Ovary (tissue), 9 donors: Measurements from ENCODE around the gene RNASE3. TPM values are rescaled to one million over a fixed set of nuclear protein-coding genes. Genes with fewer than 3 reads are reported as not detected.
"Not testable (repeated sequence)": the region's sequence is repeated elsewhere in the genome, so short reads cannot be mapped to it uniquely, and the experiment has no call there.

Experiments used
- DNase-seq, 5 donors: peaks; one replicate each; pipeline ENCODE4 v3.0.0-alpha.2; 2019 to 2020
- H3K27ac ChIP-seq, 2 donors: fragments of 200-600 bp; one replicate each; pipeline versions ENCODE4 v1.5.1 to v1.8.0; 2019 to 2022
- H3K27me3 ChIP-seq: fragments of 200-600 bp; one replicate; pipeline ENCODE4 v1.8.0; 2022
- H3K36me3 ChIP-seq: fragments of 200-600 bp; sonication (generic); one replicate; pipeline ENCODE4 v1.5.1; 2019
- H3K4me1 ChIP-seq: one replicate; pipeline ENCODE4 v1.8.1; 2013; ENCODE audit warnings: mild to moderate bottlenecking, moderate library complexity; ENCODE audit not compliant: insufficient read depth
- H3K4me3 ChIP-seq: fragments of 200-600 bp; sonication (generic); one replicate; pipeline ENCODE4 v1.5.1; 2017
- H3K9me3 ChIP-seq, 2 donors: fragments of 200-600 bp in 1 of 2; sonication (generic) in 1 of 2; one replicate each; pipeline versions ENCODE4 v1.5.1 to v1.8.1; 2013 to 2019; ENCODE audit warnings: mild to moderate bottlenecking in 1 of 2, moderate library complexity in 1 of 2
- EP300 ChIP-seq: sonication (generic); formaldehyde crosslinking; IDR thresholded peaks from one replicate; pipeline ENCODE4 v1.6.1; 2017; ENCODE audit warnings: antibody characterized with exemption
- POLR2A ChIP-seq: fragments of 450-650 bp; IDR thresholded peaks from one replicate; pipeline ENCODE4 v1.6.1; 2017; ENCODE audit warnings: antibody characterized with exemption, mild to moderate bottlenecking, moderate library complexity
- WGBS, 3 donors: extraction: QIAGEN DNeasy Blood & Tissue Kit in 1 of 3; methylation state at CpG; one replicate each; pipeline versions ENCODE4 v1.1.5 to v1.1.7; 2013 to 2017; 5-methylcytosine and 5-hydroxymethylcytosine counted together
- intact Hi-C, 4 donors: fragments of 100-400 bp; cut with DNase I; formaldehyde crosslinking; loops; one replicate each; pipeline versions ENCODE4 v1.11.0 to v1.15.1; 2022 to 2023
- polyA plus RNA-seq, 2 donors: library from polyadenylated mRNA; stranded (reverse); fragments of 200-250 nt in 1 of 2; fragments of 350-450 nt in 1 of 2; fragmentation: Illumina TruSeq in 1 of 2; extraction: RNeasy Lipid Tissue Mini Kit (QIAGEN cat#74804) in 1 of 2; gene quantifications; one replicate each; pipeline ENCODE4 v1.2.3, GENCODE V29; 2013 to 2014
- total RNA-seq, 7 donors: library from RNA; depleted of rRNA in 2 of 7; stranded (reverse); fragments of >200 nt in 2 of 7; fragmentation: NEBNext Ultra II Directional in 3 of 7; extraction: Animal tissue kit (Norgen Biotek cat#: 25700) in 3 of 7; gene quantifications; one replicate each; pipeline versions ENCODE4 v1.1.0 to v1.2.4, GENCODE V29; 2016 to 2023
- TF ChIP-seq, protein P1 (sequence below), 3 donors: fragments of 450-650 bp in 2 of 3; fragments of 200-600 bp in 1 of 3; IDR thresholded peaks; one replicate each; pipeline versions ENCODE4 v1.5.1 to v1.8.0; 2016 to 2022; ENCODE audit warnings: antibody characterized with exemption in 3 of 3, mild to moderate bottlenecking in 1 of 3
- donor health status: DM: no; HTN: no; CAD: no; lungs with moderate emphysema.
- donor health status: DM: no; HTN: no; CAD: no.
- donor health status: Bipolar disorder and iron deficiency.
- donor health status: DM: yes; HTN: yes; CAD: no.
- donor health status: DM: no; HTN: no; CAD: no.
- donor health status: DM: yes; HTN: yes; CAD: no.

Gene RNASE3
- total and polyA plus RNA-seq, 9 donors, result 0.24 TPM; not detected in 8

- intact Hi-C loops, result no loop called here
- no peaks in the 10 kb centered on the region for H3K4me1 ChIP-seq
- no peak overlapping the region for H3K27ac ChIP-seq
- no peaks in the 10 kb centered on the region for H3K36me3 ChIP-seq
- H3K4me3 ChIP-seq, result no peak overlapping the region
- no peak for DNase-seq
- no peaks in the 10 kb centered on the region for H3K9me3 ChIP-seq
- H3K27me3 ChIP-seq, result no peaks in the 10 kb centered on the region
- TF ChIP-seq EP300 (no peak), POLR2A (no peak)
- TF ChIP-seq, protein P1, sequence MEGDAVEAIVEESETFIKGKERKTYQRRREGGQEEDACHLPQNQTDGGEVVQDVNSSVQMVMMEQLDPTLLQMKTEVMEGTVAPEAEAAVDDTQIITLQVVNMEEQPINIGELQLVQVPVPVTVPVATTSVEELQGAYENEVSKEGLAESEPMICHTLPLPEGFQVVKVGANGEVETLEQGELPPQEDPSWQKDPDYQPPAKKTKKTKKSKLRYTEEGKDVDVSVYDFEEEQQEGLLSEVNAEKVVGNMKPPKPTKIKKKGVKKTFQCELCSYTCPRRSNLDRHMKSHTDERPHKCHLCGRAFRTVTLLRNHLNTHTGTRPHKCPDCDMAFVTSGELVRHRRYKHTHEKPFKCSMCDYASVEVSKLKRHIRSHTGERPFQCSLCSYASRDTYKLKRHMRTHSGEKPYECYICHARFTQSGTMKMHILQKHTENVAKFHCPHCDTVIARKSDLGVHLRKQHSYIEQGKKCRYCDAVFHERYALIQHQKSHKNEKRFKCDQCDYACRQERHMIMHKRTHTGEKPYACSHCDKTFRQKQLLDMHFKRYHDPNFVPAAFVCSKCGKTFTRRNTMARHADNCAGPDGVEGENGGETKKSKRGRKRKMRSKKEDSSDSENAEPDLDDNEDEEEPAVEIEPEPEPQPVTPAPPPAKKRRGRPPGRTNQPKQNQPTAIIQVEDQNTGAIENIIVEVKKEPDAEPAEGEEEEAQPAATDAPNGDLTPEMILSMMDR (IDR thresholded peaks at IDR 0.05), result no peak
- 63 to 75% (median 71%) methylated on average over 3 of the region's 3 CpGs for WGBS, 3 donors
These were observed 12.5 kb upstream of the RNASE3 start for GRCh38 chr14:20878695-20879094.

DNA sequence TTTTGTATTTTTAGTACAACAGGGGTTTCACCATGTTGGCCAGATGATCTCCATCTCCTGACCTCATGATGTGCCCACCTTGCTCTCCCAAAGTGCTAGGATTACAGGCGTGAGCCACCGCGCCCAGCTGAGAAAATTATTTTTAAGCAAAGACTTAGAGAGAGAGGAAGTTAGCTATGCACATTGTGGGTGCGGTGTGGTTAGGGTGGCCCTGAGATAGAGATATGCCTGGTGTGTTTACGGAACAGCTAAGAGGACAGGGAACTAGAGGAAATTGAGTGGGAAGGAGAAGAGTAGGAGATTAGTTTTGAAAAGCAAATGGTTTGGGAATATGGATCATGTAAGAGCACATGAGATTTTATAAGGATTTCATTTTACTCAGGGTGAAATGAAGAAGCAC lies 10.0 kb upstream of the RNASE3 start:
- H3K27me3 ChIP-seq, DNase-seq, H3K4me3 ChIP-seq, intact Hi-C loops, H3K4me1 ChIP-seq, H3K27ac ChIP-seq, H3K9me3 ChIP-seq, H3K36me3 ChIP-seq: not testable (repeated sequence)
- WGBS, 3 donors, result 75 to 87% (median 83%) methylated on average over 5 of the region's 5 CpGs

DNA sequence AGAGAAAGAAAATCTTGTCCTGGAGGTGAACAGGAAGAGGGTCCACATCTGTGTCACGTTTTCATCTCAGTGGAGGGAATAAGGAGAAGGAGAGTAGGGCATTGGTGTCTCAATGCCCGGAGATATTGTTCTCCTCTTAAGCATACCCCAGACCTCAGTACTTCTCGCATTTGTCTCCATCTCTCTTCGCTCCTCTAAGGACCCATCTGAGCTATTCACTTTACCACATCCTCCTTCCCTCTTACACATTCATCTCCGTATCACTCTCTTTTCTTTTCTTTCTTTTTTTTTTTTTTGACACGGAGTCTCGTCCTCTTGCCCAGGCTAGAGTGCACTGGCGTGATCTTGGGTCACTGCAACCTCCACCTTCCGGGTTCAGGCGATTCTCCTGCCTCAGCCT lies 8.4 kb upstream of the RNASE3 start:
- whole genome bisulfite sequencing, 3 donors, result 80% methylated on average over 1 of the region's 10 CpGs; no CpG with 5 or more reads in 2 of the 3 donors
- H3K36me3 ChIP-seq, H3K9me3 ChIP-seq, H3K4me3 ChIP-seq, H3K4me1 ChIP-seq, H3K27me3 ChIP-seq, intact Hi-C loops, H3K27ac ChIP-seq, DNase-seq: not testable (repeated sequence)

DNA sequence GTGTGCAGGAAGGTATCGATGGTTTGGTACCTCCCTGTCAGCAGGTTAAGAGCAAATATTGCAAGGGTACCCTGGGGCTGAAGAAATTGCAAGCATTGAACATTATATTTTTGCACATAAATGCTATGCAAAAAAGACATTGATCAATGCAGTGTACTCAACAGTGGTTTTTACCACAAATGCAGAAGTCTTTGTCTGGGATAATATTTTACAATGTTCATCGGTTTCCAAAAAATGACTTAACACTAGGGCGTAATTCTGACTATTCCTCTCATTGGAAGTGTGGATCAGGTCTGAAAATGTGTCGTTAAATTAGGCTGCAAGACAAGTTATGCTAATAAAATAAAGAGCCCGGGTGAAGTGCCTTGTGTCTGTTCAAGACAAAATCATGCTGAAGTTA lies 2.8 kb upstream of the RNASE3 start:
- H3K4me1 ChIP-seq, H3K36me3 ChIP-seq, H3K9me3 ChIP-seq, intact Hi-C loops, H3K27me3 ChIP-seq, H3K4me3 ChIP-seq, H3K27ac ChIP-seq, DNase-seq: not testable (repeated sequence)
- WGBS, 3 donors, result 87 to 90% (median 89%) methylated on average over 5 of the region's 5 CpGs

DNA sequence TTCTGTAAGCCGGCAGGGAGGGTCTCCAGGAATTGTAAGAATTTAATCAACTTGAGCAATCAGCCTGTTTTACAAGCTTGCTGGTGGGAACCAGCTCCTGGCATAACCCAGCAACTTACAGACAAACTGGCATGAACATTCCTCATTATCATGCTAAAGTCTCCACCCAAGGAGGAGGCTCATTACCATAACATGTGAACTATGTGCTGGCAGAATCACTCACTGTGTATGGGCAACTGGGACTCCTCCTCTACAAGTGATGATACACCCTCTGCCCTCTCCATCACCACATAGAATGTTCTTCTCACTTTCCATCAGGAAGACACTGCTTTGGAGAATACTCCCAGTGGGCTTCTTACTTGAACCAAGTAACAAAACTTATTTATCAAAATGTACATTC lies 4.1 kb downstream of the RNASE3 start:
- intact Hi-C loops, H3K4me1 ChIP-seq, H3K27ac ChIP-seq, DNase-seq, H3K9me3 ChIP-seq, H3K36me3 ChIP-seq, H3K4me3 ChIP-seq, H3K27me3 ChIP-seq: not testable (repeated sequence)
- 43 to 55% (median 48%) methylated on average over 1 of the region's 1 CpG for WGBS, 3 donors

- H3K27me3 ChIP-seq, result no peaks in the 10 kb centered on the region
- DNase-seq, result no peak
- H3K4me1 ChIP-seq, result no peaks in the 10 kb centered on the region
- no peak overlapping the region for H3K27ac ChIP-seq
- no peaks in the 10 kb centered on the region for H3K9me3 ChIP-seq
- TF ChIP-seq EP300 (no peak), POLR2A (no peak)
- TF ChIP-seq, protein P1 (IDR thresholded peaks at IDR 0.05), result no peak
- H3K36me3 ChIP-seq, result no peaks in the 10 kb centered on the region
- intact Hi-C loops, result no loop called here
- 72 to 80% (median 74%) methylated on average over 4 of the region's 4 CpGs for WGBS, 3 donors
- H3K4me3 ChIP-seq, result no peak overlapping the region
These were observed 13.3 kb downstream of the RNASE3 start for GRCh38 chr14:20904393-20905029.
